Measurements from ENCODE around the gene ZNF146. TPM values are rescaled to one million over a fixed set of nuclear protein-coding genes. Genes with fewer than 3 reads are reported as not detected.

ZNF146 gene
- total RNA-seq (2022; extraction: Qiagen RNA extraction; ENCODE audit: low read depth): 118 to 190 TPM (median 125 TPM) in 5 replicates

GRCh38 chr19:36214386-36215275 is at the start of gene ZNF146, which contains the start of gene ZNF565:
Gene ZNF146 (plus strand): TSS chr19:36215106. CDS start chr19:36236441, 21,335 bp downstream.
Gene ZNF565 (minus strand): TSS chr19:36214665. CDS start chr19:36201985, 12,680 bp downstream.

Other genes with a start within 250 kb of the ZNF146 start
- 30.3 to 52.4 TPM (median 46.9 TPM) in 5 replicates for gene SDHAF1, start 219.9 kb upstream of the ZNF146 start, total RNA-seq (2022; extraction: Qiagen RNA extraction; ENCODE audit: low read depth)
- gene SYNE4, start 206.3 kb upstream of the ZNF146 start, total RNA-seq (2022; extraction: Qiagen RNA extraction; ENCODE audit: low read depth): 0.23 to 0.50 TPM (median 0.36 TPM) in 4 of 5 replicates, not detected in the other
- gene ALKBH6, start 200.9 kb upstream of the ZNF146 start, total RNA-seq (2022; extraction: Qiagen RNA extraction; ENCODE audit: low read depth): 23.1 to 33.9 TPM (median 26.5 TPM) in 5 replicates
- gene CLIP3, start 182.2 kb upstream of the ZNF146 start, total RNA-seq (2022; extraction: Qiagen RNA extraction; ENCODE audit: low read depth): 0.83 to 1.4 TPM (median 1.0 TPM) in 5 replicates
- 4.1 to 7.8 TPM (median 6.5 TPM) in 5 replicates for gene THAP8, start 160.8 kb upstream of the ZNF146 start, total RNA-seq (2022; extraction: Qiagen RNA extraction; ENCODE audit: low read depth)
- 21.2 to 28.4 TPM (median 26.8 TPM) in 5 replicates for gene WDR62, start 160.2 kb upstream of the ZNF146 start, total RNA-seq (2022; extraction: Qiagen RNA extraction; ENCODE audit: low read depth)
- 0.17 to 0.43 TPM (median 0.23 TPM) in 3 of 5 replicates, not detected in the others for gene OVOL3, start 104.0 kb upstream of the ZNF146 start, total RNA-seq (2022; extraction: Qiagen RNA extraction; ENCODE audit: low read depth)
- 229 to 258 TPM (median 242 TPM) in 5 replicates for gene POLR2I, start 100.2 kb upstream of the ZNF146 start, total RNA-seq (2022; extraction: Qiagen RNA extraction; ENCODE audit: low read depth)
- gene TBCB, start 99.6 kb upstream of the ZNF146 start, total RNA-seq (2022; extraction: Qiagen RNA extraction; ENCODE audit: low read depth): 395 to 543 TPM (median 523 TPM) in 5 replicates
- gene CAPNS1, start 75.0 kb upstream of the ZNF146 start, total RNA-seq (2022; extraction: Qiagen RNA extraction; ENCODE audit: low read depth): 1,446 to 2,206 TPM (median 2,101 TPM) in 5 replicates
- gene COX7A1, start 62.7 kb upstream of the ZNF146 start, total RNA-seq (2022; extraction: Qiagen RNA extraction; ENCODE audit: low read depth): not detected in 5 replicates
- 3.9 to 4.8 TPM (median 4.0 TPM) in 5 replicates for gene ZNF565, start 441 bp upstream of the ZNF146 start, total RNA-seq (2022; extraction: Qiagen RNA extraction; ENCODE audit: low read depth)
- gene ZFP14, start 164.1 kb downstream of the ZNF146 start, total RNA-seq (2022; extraction: Qiagen RNA extraction; ENCODE audit: low read depth): 2.2 to 2.8 TPM (median 2.4 TPM) in 5 replicates
- 1.9 to 2.8 TPM (median 2.3 TPM) in 5 replicates for gene ZFP82, start 203.5 kb downstream of the ZNF146 start, total RNA-seq (2022; extraction: Qiagen RNA extraction; ENCODE audit: low read depth)

Measured in A549 treated with CpdA at 1 μM for 4 hours (cell line).